ENCODE data around the gene RNASEL.

RNASEL gene

DNA sequence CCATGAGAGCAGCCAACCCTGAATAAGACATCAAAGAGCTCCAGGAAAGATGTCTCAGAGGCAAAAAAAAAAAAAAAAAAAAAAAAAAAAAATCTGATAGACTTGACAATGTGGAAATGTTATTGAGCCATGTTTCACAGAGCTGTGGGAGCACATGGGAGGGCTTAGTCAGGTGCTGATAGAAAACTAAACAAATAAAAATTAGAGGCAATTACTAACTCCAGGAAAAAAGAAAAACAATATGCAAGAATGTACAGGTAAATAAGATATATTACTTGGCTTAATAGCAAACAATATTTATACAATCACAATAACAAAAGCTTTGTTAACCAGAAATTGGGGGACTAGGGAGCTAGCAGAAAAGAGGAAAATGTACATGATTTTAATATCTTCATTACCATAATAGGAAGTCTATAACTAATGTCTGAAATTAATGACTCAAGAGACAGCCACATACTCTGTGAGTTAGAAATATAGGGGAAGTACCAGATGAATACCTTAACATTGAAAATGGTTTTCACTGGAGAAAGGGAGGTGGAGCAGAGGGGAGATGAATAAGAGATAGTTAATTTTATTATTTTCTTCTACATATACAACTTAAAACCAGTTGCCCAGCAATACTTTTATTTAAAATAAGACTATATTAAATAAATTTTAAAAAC lies 32.0 kb upstream of the RNASEL start:
- no peak for DNase-seq

DNA sequence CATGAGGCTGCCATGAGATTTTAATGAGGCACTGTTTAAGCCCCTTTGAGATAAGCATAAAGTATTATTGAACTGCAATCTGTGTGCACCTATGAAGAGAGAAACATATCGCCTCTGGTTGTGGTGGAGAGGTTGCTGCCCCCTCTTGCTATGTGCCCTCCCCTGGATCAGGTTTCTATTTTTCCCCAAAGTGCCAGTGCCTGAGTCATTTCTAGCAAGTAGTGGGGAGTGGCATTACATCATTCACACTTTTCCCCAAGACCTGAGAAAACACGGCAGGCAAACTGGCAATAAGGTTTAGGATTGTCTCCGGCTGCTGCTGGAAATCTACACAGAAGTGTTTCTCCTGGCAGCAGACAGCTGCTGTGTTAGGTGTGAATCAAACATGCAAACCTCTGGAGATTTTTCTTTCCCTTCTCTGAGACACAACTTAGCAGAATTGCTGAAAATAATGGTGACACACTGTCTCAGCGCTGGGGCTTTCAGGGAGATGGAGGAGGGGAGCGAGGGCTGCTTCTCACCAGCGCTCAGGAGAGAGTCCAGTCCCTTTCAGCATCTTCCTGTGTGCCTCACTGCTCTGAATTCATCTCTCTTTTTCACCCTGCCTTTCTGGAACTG lies 28.8 kb upstream of the RNASEL start:
- no peak for DNase-seq

DNA sequence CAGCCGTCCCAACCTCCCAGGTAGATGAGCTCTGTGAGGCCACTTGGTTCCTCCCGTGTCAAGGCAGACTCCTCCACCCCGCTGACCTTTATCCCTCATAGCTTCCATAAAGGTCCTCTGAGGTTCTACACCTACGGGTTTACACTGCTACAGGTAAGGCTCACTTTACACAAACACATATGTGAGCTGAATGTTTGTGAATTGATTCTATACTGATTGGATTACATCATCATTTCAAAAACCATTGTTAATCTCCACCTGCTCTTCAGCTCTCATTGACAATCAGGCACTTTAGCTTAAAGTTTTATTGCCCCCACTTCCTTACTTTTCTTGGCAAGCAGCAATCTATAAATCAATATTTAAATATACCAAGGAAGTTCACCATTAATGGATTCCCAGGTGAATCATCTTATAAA lies 28.0 kb upstream of the RNASEL start:
- no peak for DNase-seq

DNA sequence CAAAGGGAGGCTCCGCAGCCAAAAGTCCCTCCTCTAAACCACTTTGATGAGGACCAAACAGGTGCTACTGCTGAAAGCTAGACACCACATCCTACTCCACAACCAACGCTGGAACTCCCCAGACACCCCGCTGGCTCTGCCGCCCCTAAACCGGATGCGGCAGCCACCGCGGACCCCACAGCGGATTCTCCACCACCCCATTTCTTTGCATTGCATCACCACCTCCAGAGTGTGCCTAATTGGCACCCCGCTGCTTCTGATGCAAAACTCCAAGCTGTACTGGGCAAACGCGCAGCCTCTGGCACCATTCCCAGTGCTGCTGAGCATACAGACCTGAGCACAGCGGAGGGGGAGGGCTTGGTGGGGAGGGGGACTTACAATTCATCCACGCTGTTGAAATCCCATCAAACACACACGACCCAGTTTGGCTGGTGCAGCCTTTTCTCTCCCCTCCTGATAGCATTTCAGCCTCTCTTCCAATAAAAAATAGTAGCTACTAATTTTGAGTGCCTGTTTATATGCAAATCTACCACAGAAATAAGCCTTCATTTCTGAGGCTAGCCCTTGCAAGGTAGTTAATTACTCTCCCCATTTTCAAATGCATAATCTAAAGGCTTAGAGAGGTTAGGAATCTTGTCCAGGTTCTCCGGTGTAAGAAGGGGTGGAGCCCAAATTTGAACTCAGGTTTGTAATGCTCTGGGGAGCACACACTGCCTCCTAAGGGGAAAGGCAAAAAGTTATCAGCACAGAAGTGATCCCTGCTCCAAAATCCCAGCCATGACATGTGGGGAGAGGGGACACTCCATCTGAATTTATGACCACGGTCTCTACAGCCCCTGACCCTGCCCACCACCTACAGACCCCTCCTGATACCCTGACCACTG lies 27.3 kb upstream of the RNASEL start:
- DNase-seq: peak; percentile 87

DNA sequence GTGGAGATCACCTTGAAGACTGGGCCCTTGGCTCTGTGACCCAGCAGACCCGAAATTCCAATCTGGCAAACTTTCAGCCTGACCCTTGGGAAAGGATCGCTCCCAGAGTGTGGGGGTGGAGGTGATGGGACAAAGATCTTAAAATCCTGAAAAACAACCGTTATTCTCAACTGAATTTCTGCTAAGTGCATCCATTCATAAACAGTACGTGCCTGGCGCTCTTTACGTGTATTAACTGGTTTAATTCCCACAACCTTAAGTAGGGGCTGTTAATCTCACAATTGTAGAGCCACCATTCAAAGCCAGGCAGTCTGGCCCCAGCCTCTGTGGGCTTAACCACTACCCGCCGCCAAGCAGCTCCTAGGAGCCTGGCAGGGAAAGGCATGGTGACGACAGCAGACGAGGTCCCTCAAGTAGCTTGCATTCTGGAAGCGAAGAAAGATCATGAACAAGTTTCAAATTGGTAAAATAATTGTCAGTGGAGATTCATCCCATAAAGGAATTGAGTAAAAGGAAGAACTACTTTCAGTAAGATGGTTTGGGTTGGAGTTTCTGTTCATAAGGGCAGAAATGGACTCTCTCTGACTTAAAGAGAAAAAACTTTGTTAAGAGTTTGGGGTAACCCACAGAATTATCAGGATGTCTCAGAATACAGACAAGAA lies 26.5 kb upstream of the RNASEL start:
- peak; percentile 25 for DNase-seq

DNA sequence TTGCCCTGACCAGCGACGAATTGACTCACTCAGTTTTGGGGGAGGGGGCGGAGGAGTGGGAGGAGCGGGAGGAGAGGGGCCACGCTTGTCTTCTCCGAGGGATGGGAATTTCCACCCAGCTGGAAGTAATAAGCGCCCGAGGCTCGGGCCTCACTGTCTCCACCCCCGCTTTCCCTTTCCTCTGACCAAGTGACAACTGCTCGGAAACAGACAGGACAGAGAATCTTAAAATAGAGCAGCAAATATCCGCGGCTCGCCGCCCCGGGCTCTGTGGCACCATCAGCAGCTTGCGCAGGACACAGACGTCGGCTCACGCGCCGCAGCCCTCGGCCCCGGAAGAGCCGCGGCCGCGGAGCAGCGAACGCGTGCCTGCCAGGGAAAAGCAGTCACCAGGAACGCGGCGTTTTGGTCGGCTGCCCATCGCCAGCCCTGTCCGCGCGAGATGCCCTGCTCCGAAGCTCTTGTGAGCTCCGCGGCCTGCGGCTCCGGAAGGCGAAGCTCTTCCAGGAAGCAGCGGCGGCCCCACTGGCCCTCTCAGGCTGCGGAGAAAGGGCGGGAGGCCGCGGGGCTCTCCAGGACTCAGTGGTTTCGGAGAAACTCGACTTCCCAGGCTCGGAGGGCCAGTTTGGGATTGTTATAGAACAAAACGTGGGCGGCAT lies 25.9 kb upstream of the RNASEL start:
- DNase-seq: peak; percentile 39

DNA sequence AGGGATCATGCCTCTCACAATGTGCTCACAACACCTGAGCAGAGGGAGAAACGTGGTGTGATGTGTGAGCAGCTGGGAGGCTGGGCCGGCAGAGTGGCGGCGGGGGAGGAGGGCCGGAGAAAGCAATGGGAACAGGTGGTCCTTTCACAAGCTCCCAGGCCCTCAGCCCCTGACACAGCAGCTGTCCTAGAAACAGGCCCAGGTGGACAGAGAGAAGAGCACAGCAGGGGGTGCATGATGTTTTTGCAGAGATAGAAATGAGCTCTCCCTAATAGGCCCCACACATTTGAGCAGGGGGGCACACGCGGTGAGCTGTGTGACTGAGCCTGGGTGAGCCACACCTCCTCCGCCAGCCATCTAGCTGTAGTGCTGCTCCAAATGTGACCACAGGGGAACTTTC lies 22.7 kb upstream of the RNASEL start:
- DNase-seq: no peak

DNA sequence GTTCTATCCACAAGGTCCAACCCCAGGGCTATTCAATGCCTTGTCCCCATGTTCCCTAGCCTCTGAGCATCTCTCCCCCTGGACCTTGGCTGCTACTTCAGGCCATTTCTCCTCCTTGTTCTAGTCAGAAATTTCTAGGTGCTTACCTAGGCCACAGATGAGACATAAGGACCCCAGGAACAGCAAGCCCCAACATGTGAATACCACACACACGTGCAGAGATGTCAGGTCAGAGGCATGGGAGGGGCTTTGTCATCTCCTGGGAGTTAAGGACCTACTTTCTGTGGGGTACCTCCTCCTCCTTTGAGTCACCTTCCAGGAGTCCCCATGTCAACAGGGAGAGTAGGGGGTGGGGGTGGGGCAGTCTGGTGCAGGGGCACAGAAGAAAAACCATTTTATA lies 22.3 kb upstream of the RNASEL start:
- DNase-seq: no peak

DNA sequence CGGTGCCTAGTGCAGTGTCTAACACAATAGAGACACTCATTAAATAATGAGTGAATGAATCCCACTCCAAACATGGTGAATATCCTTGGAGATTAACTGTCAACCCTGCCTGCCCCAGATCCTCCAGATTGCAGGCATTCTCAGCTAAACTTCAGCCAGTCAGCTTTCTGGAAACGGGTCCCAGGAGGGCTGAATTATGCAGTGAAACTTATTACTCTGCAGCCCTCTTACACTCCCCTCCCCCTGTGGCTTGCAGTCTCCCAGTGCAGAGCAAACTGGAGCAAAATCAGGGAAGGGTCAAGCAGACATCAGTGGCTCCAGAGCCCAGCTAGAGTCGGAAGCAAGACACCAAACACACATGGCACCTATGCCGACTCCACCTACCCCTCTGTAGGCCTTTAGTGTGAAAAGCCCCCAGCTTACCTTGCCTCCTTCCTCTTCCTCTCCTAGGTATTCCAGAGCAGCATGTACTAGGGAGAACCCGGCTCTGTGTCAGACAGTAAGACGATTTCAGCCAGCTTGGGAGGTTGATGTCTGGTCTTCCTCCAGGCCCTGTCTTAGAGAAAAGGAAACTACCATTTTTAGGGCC lies 21.6 kb upstream of the RNASEL start:
- DNase-seq: no peak

DNA sequence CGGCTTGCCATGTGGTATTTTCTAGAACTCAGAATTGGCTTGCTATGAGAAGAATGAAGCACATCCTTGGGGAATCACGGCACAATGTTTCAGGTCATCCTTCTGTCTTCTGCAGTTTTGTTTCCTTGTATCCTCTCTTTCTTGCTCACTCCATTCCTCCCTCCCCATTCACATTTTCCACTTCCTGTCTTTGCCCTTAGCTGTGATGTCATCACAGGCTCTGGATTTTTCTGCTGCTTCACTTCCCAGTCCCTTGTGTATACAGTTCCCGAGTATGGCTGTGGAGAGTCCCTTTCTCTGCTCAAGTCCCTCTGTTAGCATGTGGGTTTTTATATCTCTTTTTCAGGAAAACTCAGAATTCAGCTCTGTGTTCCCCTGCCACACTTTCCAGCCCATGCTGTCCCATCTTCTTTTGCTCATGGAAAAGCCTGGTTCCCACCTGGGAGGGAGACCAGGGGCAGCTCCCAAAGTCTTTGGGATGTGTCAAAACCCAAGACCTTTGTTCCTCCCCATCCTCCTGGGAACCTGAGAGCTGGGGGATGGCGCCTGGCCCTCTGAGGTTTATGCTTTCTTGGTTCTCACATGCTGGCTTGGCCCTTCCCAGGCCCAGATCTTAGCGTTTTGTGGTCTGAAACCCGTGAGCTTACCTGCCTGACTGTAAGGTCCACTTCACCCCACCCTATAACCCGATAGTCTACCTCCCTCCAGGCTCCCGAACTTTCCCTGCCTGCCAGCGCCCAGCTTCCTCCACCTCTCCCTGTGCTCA lies 20.0 kb upstream of the RNASEL start:
- no peak for DNase-seq

DNA sequence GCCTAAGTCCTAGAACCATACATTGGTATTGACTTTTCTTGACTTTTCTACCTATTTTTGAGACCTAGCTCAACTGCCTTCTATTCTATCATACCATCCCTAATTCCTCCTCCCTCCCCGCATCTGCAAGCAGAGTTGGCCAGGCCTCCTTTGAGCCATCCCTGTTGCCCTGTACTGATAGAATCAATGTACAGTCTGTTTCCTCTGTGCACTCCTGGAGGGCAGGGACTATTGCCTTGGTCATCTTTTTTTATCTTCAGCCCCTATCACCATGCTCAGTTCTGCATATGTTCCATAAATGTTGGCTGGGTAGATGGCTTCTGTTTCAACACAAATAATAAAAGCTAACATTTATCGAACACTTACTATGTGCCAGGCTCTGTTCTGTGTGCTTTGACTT lies 19.2 kb upstream of the RNASEL start:
- no peak for DNase-seq

DNA sequence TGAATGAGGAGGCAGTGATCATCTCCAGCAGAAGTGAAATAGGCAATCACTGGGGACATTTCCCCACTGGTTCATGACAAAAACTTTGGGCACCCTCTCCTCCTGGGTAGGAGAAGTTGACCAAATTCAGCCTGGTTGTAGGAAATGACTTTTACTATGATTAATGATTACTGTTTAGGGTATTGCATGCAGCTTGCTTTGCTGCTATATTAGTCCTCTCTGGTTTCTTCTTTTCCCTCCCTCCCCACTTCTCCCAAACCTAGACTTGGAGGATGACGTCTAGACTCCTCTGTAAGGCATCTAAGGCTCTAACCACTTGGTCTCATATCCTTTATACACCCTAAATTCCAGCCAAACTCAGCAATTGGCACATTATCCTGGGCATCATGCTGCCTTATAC lies 18.5 kb upstream of the RNASEL start:
- DNase-seq: no peak

DNA sequence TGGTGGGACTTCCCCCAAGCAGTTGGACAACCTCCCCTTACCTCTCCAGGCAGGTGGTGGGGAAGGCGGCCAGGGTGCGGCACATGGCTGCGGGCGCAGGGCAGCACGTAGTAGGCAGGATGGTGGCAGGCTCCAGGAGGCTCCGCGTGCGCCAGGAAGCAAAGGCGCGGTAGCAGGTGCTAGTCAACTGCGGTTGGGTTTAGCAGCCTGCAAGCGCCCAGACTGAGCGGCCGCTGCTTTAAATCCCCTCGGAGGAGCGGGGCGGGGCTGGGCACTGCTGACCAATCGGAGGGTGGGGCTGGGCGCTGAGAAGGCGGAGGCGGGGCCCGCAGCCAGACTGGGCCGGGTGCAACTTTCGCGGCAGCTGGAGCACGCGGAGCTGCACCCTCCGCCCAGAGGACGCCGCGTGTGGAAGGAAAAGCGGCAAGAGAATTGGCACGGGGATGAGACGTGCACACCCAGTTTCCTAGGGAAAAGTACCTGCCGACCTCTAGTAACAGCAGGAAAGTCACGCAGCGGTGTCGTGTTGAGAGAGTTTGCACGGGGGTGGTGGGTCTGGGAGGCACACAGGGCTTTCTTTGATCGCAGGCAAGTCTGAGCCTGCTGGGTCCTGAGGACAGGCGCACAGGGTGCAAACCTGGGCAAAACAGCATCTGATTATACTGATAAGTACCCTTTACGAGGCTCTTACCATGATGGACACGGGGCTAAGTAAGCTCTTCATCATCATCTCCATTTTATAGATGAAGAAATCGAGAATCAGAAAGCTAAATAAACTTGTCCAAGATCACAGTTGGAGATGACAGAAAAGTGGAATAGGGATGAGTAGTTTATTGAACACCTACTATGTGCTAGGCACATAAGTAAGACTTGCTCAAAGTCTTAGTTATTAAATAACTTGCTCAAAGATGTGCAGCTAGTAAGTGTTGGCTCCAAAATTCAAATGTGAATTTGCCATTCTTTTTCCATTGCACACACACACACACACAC lies 15.4 kb upstream of the RNASEL start, which contains the start of gene RGS16:
Gene RGS16 (minus strand): TSS at position 215 of the 990 bp plus-strand sequence. CDS start 130 bp downstream, at position 85.
- DNase-seq: peak; percentile 82

DNA sequence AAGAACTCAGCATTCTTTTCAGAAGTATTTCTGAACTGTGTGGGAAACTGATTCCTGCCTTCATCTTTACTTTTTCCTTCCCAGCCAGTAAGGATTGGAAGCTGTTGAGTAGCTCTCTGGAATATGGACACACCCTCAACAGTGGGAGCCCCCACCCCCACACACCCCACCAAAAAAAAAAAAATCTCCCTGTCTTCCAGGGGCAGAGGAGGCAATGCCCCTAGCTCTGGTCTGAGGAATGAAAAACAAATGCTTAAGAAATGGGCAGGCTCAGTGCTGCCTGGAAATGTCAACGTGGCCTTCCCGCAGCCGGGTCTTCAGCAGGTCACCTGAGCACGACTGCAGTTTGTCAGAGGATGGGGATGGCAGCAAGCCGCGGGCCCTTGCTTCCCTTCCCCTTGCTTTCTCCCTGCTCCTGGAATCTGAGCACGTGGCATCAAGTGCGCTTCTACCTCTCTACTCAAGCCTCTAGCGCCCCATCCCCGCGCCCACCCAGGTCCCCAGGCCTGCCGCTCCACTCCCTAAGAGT lies 14.7 kb upstream of the RNASEL start:
- no peak for DNase-seq

DNA sequence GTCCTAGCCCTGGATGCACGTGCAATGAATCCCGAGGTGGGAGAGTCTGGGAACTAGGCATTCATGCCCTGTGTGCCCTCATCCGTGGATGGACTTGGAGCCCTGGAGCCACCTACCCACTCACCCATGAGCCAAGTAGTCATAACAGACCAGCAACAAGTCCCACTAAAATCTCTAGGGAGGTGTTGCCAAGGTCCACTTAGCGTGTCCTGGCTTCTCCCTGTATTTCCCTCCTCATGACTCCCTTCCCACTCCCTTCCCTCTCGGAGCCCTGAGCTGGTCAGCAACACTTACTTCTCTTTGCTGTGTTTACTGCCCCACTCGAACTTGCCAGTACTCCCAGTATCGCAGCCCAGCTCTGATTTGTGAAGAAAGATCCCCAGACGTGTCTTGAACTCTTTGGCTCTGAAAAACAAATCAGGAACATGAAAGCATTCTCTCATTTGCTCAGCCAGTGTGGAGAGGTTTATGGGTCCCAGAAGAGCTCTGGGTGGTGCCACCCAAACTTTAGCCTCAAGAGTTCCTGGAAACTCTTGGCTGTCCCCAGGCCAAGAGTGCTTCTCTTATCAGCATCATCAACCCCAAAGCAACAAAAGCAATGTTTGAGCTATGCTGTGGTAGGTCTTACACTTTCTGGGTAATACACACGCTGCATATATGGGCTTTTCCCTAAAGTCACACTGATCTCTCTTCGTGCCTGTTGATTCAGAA lies 14.0 kb upstream of the RNASEL start:
- no peak for DNase-seq

DNA sequence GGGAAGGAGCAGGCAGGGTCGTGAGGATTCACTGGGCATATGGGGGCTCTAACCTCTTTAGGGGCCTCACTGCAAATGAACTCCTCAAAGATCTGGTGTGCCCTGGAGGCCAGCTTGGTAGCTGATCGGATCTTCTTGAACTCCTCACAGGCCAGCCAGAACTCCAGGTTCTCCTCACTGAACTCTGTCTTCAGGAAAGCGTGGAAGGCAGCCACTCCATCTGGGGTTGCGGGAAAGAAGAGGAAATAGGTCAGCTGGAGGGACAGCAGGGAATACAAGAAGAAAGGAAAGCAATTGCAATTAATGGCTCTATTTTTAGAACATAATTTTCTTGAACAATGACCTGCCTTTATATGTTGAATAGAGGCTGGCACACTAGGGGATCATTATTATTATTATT lies 12.9 kb upstream of the RNASEL start:
- DNase-seq: no peak

DNA sequence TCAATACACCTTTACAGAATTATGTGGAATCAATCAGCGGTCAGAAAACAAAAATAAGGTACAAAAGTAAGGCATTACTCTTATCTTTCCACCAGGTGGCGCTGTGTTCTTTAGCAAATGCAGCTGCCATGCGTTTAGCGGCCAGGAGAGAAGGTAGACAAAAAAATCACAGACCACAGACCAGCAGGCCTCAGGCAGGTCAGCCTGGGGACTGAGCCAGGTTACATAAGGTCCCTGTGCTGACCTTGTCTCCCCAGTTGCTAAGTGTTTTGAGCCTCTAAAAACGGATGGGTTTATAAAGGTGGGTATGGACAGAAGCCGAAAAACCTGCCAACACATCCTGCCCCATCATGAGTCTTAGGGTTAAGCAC lies 12.3 kb upstream of the RNASEL start:
- no peak for DNase-seq

DNA sequence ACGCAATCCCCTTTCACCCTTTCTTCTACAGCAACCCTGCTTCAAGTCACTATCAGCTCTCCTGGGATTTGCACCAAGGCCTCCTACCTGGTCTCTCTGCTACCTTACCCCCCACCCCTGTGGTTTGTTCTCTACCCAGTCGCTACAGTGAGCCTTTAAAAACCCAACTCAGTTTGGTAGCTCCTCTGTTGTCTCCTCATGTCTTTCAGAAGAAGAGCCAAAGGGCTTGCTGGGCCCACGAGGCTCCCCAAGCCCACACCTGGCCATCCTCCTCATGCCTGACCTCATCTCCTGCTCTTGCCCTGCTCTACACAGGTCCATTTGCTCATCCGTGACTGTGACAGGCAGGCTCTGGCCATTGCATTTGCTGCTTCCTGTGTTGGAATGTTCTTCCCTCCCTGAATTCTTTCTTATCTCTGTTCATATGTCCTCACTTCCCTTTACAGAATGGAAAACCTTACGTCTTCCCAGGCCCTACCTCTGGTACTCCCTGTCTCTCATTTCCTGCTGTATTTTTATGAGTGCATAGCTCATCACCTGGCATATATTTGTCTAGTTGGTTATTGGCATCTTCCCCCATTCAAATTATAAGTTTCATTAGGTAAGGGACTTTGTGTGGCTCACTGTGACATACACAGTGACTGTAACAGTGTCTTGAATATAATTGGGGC lies 11.8 kb upstream of the RNASEL start:
- DNase-seq: no peak

All from activated gamma-delta T cell (primary cell).